ENCODE results near the gene ESD. TPM values are rescaled to one million over a fixed set of nuclear protein-coding genes. Genes with fewer than 3 reads are reported as not detected.

The ESD gene
- total and polyA plus RNA-seq, 2 of the 13 experiments (the other 11 are each of a cell fraction or from before 2014, with no cell fraction given), result 118 to 147 TPM

GRCh38 chr13:46731535-46731934, 65.4 kb downstream of the ESD start (continued):
- TF ChIP-seq ZNF280B (CRISPR knock-in tag; IDR thresholded peaks at IDR 0.05; ENCODE audit: borderline replicate concordance) (no peak), NONO (IDR thresholded peaks at IDR 0.05) (no peak), NONO (CRISPR knock-in tag; conservative IDR thresholded peaks at IDR 0.05) (no peak), ATF3 (CRISPR knock-in tag; IDR thresholded peaks at IDR 0.05) (no peak)

- no peak for TF ChIP-seq CEBPZ (IDR thresholded peaks at IDR 0.05; ENCODE audit: low read length)
- 0 out of 2 replicates have a peak, but pooled peaks have one; percentile 19 for TF ChIP-seq ZBTB33 (CRISPR knock-in tag; IDR thresholded peaks at IDR 0.05)
- POLR2A ChIA-PET, result no interaction called here
- no peaks in the 10 kb centered on the region for H3K9me3 ChIP-seq (ENCODE audit: low read length)
- H3K27ac ChIP-seq (ENCODE audit: extremely low read length, insufficient read depth, low read length), result no peak overlapping the region
- FAIRE-seq (no peak), ATAC-seq (peak; percentile 46; the same call in 2 of the 3 replicates), DNase-seq (ENCODE audit: low spot score) (peak; percentile 21)
- no peak overlapping the region for H3K9ac ChIP-seq (ENCODE audit: insufficient read depth, low read depth, low read length)
- H2AFZ ChIP-seq (ENCODE audit: low read length), result no peak overlapping the region
- H3K79me2 ChIP-seq (ENCODE audit: insufficient read depth, low read length), result no peaks in the 10 kb centered on the region
- H3K4me2 ChIP-seq (ENCODE audit: low read depth, low read length), result no peak overlapping the region
- in situ Hi-C loops (cut with HindIII; ENCODE audit: extremely low pct_ligation_motif_present, low pct_unique_long_range_greater_than_20kb), result no loop called here
- no peaks in the 10 kb centered on the region for H3K27me3 ChIP-seq (ENCODE audit: control insufficient read depth in 1 of 2, insufficient read depth in 2 of 2, low read length in 2 of 2)
- WGBS (ENCODE audit: low lambda C conversion rate), result 94% methylated on average over 7 of the region's 7 CpGs
- H3K4me1 ChIP-seq (ENCODE audit: insufficient read depth, low read length), result no peaks in the 10 kb centered on the region
- H4K20me1 ChIP-seq (ENCODE audit: insufficient read depth, low read length), result no peaks in the 10 kb centered on the region
- CTCF ChIA-PET (ENCODE audit: low intra/inter-chr PET ratio, low total read pairs), result no interaction called here
- no TSS peak for BruUV-seq (replicated peaks)
- peaks cover 10 to 43% of the 10 kb centered on the region in 2 experiments; a peak in 4 of 5 replicates for H3K36me3 ChIP-seq (replicated peaks in 1 of 2; ENCODE audit: control insufficient read depth in 1 of 2, insufficient read depth in 2 of 2, low read length in 2 of 2)
- intact Hi-C loops (cut with micrococcal nuclease; ENCODE audit: unreplicated experiment), result no loop called here
- H3K4me3 ChIP-seq (replicated peaks in 1 of 3; ENCODE audit: insufficient read depth in 1 of 3, low read depth in 2 of 3, low read length in 3 of 3), result no peak overlapping the region
Observed at GRCh38 chr13:46728777-46729176, 68.2 kb downstream of the ESD start.
